Epithelial cell of proximal tubule (primary cell): ENCODE data around the gene CCND2. TPM values are rescaled to one million over a fixed set of nuclear protein-coding genes. Genes with fewer than 3 reads are reported as not detected.

Source experiments
- DNase-seq: peaks from one replicate; pipeline ENCODE4 v3.0.0-alpha.2; 2011; ENCODE audit warnings: low read depth
- H3K4me3 ChIP-seq: 2 replicates; pipeline ENCODE4 v1.5.1; 2011; ENCODE audit warnings: low read depth, mild to moderate bottlenecking, low read length
- total RNA-seq: library from RNA; depleted of rRNA; stranded (reverse); fragments of >200 nt; gene quantifications from 2 replicates; pipeline ENCODE4 v1.2.3, GENCODE V29; 2015
- TF ChIP-seq, protein P1 (sequence below): conservative IDR thresholded peaks from 2 replicates; pipeline ENCODE4 v1.5.1; 2012; ENCODE audit warnings: low read depth, mild to moderate bottlenecking, low read length

The CCND2 gene
- total RNA-seq, 1 donor from 2014 or later: 14.8 TPM

DNA sequence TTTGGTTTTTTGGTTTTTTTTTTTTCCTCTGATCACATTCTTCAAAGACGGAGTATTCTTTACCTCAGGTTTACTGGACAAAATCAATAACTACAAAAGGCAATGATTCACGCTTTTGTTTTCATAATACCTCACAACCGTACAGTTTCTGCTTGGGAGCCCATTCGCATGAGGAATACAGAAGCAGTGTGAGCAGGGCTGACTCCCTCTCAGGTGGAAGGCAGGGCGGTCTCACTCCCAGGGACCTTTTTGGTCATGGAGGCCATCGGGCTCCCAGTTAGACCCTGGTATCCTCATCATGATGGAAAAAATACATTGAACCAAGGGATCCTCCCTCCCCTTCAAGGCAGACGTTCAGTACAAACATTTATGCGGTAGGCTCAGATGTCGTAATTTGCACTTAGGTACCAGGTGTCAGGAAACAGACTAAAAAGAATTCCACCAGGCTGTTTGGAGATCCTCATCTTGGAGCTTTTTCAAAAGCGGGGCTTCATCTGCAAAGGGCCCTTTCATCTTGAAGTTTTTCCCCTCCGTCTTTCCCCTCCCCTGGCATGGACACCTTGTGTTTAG is 28.5 kb downstream of the CCND2 start:
- DNase-seq: no peak
- H3K4me3 ChIP-seq: no peak overlapping the region
- TF ChIP-seq, protein P1, sequence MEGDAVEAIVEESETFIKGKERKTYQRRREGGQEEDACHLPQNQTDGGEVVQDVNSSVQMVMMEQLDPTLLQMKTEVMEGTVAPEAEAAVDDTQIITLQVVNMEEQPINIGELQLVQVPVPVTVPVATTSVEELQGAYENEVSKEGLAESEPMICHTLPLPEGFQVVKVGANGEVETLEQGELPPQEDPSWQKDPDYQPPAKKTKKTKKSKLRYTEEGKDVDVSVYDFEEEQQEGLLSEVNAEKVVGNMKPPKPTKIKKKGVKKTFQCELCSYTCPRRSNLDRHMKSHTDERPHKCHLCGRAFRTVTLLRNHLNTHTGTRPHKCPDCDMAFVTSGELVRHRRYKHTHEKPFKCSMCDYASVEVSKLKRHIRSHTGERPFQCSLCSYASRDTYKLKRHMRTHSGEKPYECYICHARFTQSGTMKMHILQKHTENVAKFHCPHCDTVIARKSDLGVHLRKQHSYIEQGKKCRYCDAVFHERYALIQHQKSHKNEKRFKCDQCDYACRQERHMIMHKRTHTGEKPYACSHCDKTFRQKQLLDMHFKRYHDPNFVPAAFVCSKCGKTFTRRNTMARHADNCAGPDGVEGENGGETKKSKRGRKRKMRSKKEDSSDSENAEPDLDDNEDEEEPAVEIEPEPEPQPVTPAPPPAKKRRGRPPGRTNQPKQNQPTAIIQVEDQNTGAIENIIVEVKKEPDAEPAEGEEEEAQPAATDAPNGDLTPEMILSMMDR: no peak

DNA sequence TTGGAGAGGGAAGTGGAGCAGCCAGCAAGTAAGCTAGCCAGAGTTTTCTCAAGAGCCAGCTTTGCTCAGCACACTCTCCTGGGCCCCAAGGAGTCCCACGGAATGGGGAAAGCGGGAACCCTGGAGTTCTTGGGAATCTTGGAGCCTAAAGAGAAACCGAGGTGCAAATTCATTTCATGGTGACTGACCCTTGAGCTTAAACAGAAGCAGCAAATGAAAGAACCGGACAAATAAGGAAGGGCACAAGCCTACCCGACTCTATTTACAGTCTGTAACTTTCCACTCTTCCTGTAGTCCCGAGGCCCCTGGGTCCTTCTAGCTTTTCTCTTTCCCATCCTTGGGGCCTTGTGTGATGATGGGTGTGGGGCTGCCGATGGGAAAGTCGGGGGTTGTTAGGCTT is 29.3 kb downstream of the CCND2 start:
- TF ChIP-seq, protein P1: no peak
- no peak overlapping the region for H3K4me3 ChIP-seq
- no peak for DNase-seq

DNA sequence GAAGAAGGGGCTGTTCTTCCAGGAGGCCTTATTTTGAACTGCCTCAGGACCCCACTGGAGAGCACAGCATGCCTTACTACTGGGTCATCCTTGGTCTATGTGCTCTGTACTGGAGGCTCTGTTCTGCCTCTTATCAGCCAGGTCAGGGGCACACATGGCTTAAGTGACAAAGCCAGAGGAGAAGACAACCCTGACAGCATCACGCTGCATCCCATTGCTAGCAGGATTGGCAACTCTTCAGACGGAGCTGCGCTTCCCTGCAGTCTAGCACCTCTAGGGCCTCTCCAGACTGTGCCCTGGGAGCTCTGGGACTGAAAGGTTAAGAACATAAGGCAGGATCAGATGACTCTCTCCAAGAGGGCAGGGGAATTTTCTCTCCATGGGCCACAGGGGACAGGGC is 30.2 kb downstream of the CCND2 start:
- no peak for DNase-seq
- H3K4me3 ChIP-seq: no peak overlapping the region
- TF ChIP-seq, protein P1: no peak

DNA sequence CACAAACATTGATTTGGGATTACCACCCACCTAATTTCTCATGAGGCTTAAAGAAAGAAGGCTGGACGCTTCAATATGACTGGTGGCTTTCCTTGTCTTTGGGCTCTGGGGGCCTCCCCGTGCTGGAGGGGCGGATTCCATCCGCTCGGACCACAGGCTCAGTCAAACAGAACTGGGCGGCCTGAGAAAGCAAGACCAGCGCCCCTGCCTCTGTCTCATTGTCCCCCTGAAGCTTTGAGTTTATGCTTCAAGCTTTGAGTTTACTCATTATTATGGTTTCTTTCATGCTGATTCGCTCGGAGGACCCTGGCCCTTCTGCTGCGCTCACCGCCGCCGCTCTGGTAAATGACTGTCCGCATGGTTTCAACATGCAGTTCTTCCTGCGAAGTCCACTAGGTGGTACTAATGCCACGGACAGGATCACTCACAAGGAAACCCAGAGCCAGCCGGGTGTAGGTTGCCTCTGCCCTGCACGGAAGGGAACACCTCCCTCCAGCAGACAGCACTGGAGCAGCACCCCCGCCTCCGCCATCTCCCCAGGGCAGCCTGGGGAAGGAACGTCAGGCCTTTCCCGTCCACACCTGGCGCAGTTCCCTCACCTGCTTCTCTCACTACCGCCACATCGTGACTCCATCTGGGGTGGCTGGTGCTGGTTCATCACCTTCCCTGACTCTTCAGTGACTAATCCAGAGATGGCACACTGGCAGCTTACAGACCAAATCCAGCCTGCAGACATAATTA is 34.2 kb downstream of the CCND2 start:
- peak overlapping the region; percentile 44 for H3K4me3 ChIP-seq
- TF ChIP-seq, protein P1: peak; percentile 79
- DNase-seq: peak; percentile 52

DNA sequence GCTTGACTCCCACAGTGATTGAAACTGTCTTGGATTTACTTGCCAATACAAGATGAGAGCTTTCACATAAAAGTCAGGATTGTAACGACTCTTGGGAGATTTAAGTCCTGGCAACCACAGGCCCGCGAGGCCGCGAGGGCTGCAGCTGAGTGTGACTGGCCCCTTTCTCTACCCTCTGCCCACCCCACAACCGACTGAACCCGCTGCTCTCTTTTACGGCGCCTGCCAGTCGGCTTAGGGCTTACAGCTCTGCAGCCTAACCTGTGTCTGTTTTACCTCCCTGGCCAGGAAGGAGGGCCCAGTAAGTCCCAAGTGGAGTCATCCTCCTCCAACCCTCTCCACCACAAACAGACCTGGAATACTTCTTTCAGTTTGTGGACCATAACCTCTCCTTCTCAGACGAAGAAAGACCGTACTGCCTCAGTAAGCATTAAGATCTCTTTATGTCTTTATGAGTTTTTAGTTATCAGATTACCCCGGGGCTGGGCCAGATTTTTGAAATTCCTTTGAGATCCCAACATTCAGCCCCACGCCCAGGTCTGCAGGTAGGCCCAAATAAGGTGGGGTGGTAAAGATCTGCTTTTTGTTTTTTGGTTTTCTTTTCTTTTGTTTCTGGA is 34.9 kb downstream of the CCND2 start:
- H3K4me3 ChIP-seq: peak overlapping the region; percentile 44
- TF ChIP-seq, protein P1: no peak
- DNase-seq: no peak

DNA sequence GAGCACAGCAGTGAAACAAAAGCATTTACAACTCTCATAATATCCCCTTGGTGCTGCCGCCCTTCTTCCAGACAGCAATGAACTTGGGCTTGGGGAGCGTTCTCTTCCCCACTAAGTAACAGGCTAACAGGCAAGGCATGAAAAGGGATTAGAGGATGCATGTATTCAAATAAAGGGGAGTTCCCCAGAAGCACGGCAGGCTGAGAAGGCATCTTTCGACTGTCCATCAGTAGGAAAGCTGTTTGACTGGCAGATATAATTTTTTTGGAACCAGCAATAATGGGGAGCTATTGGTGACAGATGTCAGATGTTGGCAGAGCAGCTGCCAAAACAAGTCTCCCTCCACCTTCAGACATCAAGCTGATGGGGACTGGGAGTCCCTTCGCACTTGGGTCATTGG is 38.2 kb downstream of the CCND2 start:
- no peak overlapping the region for H3K4me3 ChIP-seq
- DNase-seq: no peak
- TF ChIP-seq, protein P1: no peak
